22Rv1 (cell line): Measurements from ENCODE around the gene SLC29A3.

Source experiments
- H3K27ac ChIP-seq: fragments of 450-650 bp; 2 replicates; pipeline ENCODE4 v1.5.1; 2017
- CTCF ChIP-seq: fragments of 450-650 bp; IDR thresholded peaks from 2 replicates; pipeline ENCODE4 v1.5.1; 2017; ENCODE audit warnings: mild to moderate bottlenecking
- ZFX ChIP-seq: fragments of 450-650 bp; IDR thresholded peaks from 2 replicates; pipeline ENCODE4 v1.6.1; 2017; ENCODE audit warnings: antibody characterized with exemption, borderline replicate concordance

Gene SLC29A3

GRCh38 chr10:71367271-71367670 lies 48.2 kb downstream of the SLC29A3 start:
- TF ChIP-seq ZFX (no peak), CTCF (no peak)
- H3K27ac ChIP-seq, result no peak overlapping the region

GRCh38 chr10:71368176-71368575 lies 49.1 kb downstream of the SLC29A3 start:
- H3K27ac ChIP-seq, result no peak overlapping the region
- TF ChIP-seq ZFX, result no peak
- no peak for TF ChIP-seq CTCF

GRCh38 chr10:71368643-71369042 lies 49.6 kb downstream of the SLC29A3 start:
- TF ChIP-seq CTCF, result peak; percentile 15; the same call in 1 of the 2 replicates
- no peak for TF ChIP-seq ZFX
- H3K27ac ChIP-seq, result no peak overlapping the region

- no peak overlapping the region for H3K27ac ChIP-seq
- TF ChIP-seq CTCF (no peak), ZFX (no peak)
Observed at GRCh38 chr10:71369602-71370001, 50.5 kb downstream of the SLC29A3 start.

- no peak overlapping the region for H3K27ac ChIP-seq
- TF ChIP-seq CTCF, result no peak
- no peak for TF ChIP-seq ZFX
Observed at GRCh38 chr10:71370031-71370430, 51.0 kb downstream of the SLC29A3 start.

GRCh38 chr10:71371750-71372166 lies 52.7 kb downstream of the SLC29A3 start:
- H3K27ac ChIP-seq, result no peak overlapping the region
- TF ChIP-seq ZFX, result no peak
- TF ChIP-seq CTCF, result no peak

GRCh38 chr10:71372882-71373495 lies 53.9 kb downstream of the SLC29A3 start:
- H3K27ac ChIP-seq, result no peak overlapping the region
- TF ChIP-seq ZFX (no peak), CTCF (no peak)
